Measurements from ENCODE around the gene INPP1.
"Not testable (repeated sequence)": the region's sequence is repeated elsewhere in the genome, so short reads cannot be mapped to it uniquely, and the experiment has no call there.

INPP1 gene

GRCh38 chr2:190333928-190334327 lies 9.5 kb upstream of the INPP1 start:
- DNase-seq (ENCODE audit: low read depth in 3 of 3, low spot score in 1 of 3) = no peak

GRCh38 chr2:190334479-190335224 lies 8.7 kb upstream of the INPP1 start:
- DNase-seq (ENCODE audit: low read depth in 3 of 3, low spot score in 1 of 3) = no peak

GRCh38 chr2:190335225-190335559 lies 8.2 kb upstream of the INPP1 start:
- no peak for DNase-seq (ENCODE audit: low read depth in 3 of 3, low spot score in 1 of 3)

- not testable (repeated sequence) for DNase-seq (ENCODE audit: low read depth in 3 of 3, low spot score in 1 of 3)
These were observed 7.8 kb upstream of the INPP1 start for GRCh38 chr2:190335584-190335983.

- DNase-seq (ENCODE audit: low read depth in 3 of 3, low spot score in 1 of 3) = no peak
These were observed 7.0 kb upstream of the INPP1 start for GRCh38 chr2:190336420-190336819.

GRCh38 chr2:190338453-190338852 lies 4.9 kb upstream of the INPP1 start:
- DNase-seq (ENCODE audit: low read depth in 3 of 3, low spot score in 1 of 3) = no peak

GRCh38 chr2:190339394-190339793 lies 4.0 kb upstream of the INPP1 start:
- DNase-seq (ENCODE audit: low read depth in 3 of 3, low spot score in 1 of 3) = no peak

- no peak for DNase-seq (ENCODE audit: low read depth in 3 of 3, low spot score in 1 of 3)
These were observed 3.0 kb upstream of the INPP1 start for GRCh38 chr2:190340369-190340768.

- DNase-seq (ENCODE audit: low read depth in 3 of 3, low spot score in 1 of 3) = no peak
These were observed 778 bp upstream of the INPP1 start for GRCh38 chr2:190342611-190343010.

GRCh38 chr2:190343089-190343535 lies 277 bp upstream of the INPP1 start:
- DNase-seq (ENCODE audit: low read depth in 3 of 3, low spot score in 1 of 3) = no peak

- DNase-seq (ENCODE audit: low read depth in 3 of 3, low spot score in 1 of 3) = no peak
These were observed 963 bp downstream of the INPP1 start for GRCh38 chr2:190344276-190344827.

- DNase-seq (ENCODE audit: low read depth in 3 of 3, low spot score in 1 of 3) = no peak
These were observed 7.0 kb downstream of the INPP1 start for GRCh38 chr2:190350371-190350770.

GRCh38 chr2:190351955-190352354 lies 8.6 kb downstream of the INPP1 start:
- no peak for DNase-seq (ENCODE audit: low read depth in 3 of 3, low spot score in 1 of 3)

- DNase-seq (ENCODE audit: low read depth in 3 of 3, low spot score in 1 of 3) = no peak
These were observed 9.5 kb downstream of the INPP1 start for GRCh38 chr2:190352668-190353536.

GRCh38 chr2:190353537-190353899 lies 10.1 kb downstream of the INPP1 start:
- DNase-seq (ENCODE audit: low read depth in 3 of 3, low spot score in 1 of 3) = no peak

GRCh38 chr2:190354003-190354690 lies 10.8 kb downstream of the INPP1 start:
- no peak for DNase-seq (ENCODE audit: low read depth in 3 of 3, low spot score in 1 of 3)

GRCh38 chr2:190355968-190356644 lies 12.7 kb downstream of the INPP1 start:
- no peak for DNase-seq (ENCODE audit: low read depth in 3 of 3, low spot score in 1 of 3)

- no peak for DNase-seq (ENCODE audit: low read depth in 3 of 3, low spot score in 1 of 3)
These were observed 14.2 kb downstream of the INPP1 start for GRCh38 chr2:190357600-190357999.

- not testable (repeated sequence) for DNase-seq (ENCODE audit: low read depth in 3 of 3, low spot score in 1 of 3)
These were observed 15.5 kb downstream of the INPP1 start for GRCh38 chr2:190358655-190359448.

- DNase-seq (ENCODE audit: low read depth in 3 of 3, low spot score in 1 of 3) = no peak
These were observed 17.2 kb downstream of the INPP1 start for GRCh38 chr2:190360561-190360960.
